GM18520 (cell line): ENCODE results near the gene ISLR2.

Source experiments
- ATAC-seq: cut with Tn5 transposase; IDR thresholded peaks from one replicate; pipeline ENCODE4 v1.9.1; 2021; ENCODE audit not compliant: unreplicated experiment

Gene ISLR2

DNA sequence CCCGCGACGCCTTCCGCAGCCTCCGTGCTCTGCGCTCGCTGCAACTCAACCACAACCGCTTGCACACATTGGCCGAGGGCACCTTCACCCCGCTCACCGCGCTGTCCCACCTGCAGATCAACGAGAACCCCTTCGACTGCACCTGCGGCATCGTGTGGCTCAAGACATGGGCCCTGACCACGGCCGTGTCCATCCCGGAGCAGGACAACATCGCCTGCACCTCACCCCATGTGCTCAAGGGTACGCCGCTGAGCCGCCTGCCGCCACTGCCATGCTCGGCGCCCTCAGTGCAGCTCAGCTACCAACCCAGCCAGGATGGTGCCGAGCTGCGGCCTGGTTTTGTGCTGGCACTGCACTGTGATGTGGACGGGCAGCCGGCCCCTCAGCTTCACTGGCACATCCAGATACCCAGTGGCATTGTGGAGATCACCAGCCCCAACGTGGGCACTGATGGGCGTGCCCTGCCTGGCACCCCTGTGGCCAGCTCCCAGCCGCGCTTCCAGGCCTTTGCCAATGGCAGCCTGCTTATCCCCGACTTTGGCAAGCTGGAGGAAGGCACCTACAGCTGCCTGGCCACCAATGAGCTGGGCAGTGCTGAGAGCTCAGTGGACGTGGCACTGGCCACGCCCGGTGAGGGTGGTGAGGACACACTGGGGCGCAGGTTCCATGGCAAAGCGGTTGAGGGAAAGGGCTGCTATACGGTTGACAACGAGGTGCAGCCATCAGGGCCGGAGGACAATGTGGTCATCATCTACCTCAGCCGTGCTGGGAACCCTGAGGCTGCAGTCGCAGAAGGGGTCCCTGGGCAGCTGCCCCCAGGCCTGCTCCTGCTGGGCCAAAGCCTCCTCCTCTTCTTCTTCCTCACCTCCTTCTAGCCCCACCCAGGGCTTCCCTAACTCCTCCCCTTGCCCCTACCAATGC is 45.1 kb downstream of the ISLR2 start:
- no peak for ATAC-seq

DNA sequence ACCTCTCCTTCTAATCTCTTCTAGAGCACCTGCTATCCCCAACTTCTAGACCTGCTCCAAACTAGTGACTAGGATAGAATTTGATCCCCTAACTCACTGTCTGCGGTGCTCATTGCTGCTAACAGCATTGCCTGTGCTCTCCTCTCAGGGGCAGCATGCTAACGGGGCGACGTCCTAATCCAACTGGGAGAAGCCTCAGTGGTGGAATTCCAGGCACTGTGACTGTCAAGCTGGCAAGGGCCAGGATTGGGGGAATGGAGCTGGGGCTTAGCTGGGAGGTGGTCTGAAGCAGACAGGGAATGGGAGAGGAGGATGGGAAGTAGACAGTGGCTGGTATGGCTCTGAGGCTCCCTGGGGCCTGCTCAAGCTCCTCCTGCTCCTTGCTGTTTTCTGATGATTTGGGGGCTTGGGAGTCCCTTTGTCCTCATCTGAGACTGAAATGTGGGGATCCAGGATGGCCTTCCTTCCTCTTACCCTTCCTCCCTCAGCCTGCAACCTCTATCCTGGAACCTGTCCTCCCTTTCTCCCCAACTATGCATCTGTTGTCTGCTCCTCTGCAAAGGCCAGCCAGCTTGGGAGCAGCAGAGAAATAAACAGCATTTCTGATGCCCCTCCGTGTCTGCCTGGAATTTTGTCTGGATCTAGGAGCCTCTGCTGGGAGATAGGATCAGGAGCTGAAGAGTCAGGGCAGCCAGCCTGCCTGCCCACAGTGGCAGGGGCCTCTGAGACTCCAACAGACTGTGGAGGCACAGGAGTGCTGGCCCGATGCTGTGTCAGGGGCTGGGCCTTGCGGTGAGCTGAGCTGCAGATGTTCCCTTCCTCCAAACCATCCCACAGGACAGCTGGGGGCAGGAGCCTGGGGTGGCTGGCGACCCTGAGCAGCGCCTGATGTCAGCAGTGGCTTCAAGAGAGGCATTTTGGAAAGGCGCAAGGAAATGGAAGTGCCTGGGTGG is 46.2 kb downstream of the ISLR2 start:
- ATAC-seq = no peak

DNA sequence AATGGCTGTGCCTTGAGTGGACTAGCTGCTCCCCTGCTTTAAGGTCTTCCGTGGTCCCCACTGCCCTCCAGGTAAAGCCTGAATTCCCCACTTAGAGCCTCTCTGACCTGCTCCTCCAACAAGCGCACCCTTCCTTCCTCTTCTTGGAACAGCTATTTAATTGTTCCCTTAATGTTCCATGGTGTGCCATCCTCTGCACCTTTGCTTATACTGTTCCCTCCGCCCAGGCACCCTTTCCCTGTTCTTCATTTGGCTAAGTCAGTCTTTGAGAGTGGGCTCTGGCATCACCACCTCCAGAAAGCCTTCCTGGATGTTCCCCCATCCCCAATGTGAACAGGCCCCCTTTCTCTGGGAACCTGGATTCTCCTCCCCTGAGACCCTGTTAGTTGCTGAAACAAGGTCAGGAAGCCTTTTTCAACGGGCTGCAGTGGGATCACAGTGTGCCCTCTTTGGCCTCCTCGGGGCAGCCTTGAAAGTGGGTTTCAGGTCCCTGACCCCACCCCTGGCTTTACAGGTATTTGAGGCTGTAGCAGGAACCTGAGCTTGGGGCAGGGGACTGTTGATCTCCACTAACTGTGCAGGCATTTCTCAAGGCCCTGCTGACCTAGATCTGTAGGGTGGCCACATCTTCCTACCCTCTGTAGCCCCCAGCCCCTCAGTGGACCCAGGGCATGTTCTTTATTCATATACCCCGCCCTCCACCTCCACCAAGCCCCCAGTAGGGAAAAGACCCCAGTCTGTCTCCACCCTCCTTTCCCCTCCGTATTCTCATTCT is 48.1 kb downstream of the ISLR2 start:
- no peak for ATAC-seq

DNA sequence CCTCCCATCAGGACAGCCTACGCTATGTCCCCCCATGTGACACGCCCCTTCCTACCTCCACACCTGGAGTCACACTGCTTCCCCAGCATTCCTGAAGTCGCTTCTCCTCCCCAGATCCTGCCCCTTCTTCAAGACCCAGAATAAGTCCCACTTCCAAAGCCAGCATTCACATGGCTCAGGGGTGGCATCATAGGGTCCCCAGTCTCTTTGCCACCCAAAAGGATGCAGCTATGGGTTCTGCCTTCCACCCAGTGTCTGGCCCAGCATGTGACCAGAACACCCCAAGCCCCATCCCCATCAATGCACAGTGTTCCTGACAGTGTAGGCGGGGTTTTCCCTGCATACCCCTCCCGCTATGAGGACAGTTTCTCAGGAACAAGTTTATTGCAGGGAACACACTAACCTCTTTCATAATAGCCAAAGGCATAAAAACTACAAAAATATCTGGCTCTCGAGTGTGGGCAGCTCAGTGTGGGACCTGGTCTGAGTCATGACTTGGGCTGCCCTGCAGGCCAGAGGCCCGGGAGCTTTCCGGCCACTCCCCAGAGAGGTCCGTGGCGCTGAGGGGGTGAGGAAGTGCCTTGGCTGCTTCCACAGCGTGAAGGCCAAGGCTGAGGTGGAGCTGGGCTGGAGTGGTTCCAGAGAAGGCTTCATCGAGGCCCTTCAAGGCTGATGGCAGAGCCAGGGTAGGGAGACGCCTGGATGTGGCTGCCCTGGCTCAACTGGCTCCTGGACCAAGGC is 48.9 kb downstream of the ISLR2 start:
- no peak for ATAC-seq

DNA sequence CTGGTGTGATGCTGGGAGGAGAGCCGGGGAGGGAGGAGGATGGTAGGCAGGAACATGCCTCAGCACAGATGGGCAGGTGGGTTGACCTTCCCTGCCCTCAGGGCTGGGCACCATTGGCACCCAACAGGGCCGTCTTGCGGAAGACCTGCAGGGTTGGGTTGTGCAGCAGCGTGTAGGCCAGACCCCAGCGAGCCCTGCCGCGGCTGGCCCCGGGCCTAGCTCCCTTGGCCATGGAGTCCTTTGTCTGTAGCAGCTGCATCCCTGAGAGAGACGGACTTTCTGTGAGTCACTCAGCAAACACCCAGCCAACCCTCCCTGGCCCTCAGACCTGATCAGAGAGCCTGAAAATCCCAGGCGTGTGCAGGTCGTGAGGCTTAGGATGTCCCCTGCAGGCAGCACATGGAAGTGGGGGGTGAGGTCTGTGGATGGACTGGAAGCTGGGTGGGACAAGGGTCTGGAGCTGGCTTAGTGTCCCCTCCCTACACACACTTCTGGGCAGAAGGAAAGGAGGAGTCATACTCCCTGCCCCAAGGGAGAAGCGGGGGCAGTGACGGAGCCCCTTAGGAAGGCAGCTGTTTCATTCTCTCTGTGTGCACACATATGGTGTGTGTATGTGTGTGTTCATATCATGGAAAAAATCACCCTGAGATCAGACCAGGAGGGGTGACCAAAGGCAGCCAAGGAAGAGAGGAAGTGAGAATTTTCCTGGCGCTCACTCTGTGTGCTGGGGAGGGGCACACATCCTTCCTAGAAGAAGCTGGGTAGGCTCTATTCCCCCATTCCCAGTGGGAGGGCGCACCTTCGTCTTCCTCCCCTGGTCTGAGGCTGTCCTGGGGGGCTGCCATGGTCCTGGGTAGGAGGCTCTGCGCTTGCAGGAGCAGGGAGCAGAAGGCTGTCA is 49.8 kb downstream of the ISLR2 start:
- ATAC-seq = no peak

DNA sequence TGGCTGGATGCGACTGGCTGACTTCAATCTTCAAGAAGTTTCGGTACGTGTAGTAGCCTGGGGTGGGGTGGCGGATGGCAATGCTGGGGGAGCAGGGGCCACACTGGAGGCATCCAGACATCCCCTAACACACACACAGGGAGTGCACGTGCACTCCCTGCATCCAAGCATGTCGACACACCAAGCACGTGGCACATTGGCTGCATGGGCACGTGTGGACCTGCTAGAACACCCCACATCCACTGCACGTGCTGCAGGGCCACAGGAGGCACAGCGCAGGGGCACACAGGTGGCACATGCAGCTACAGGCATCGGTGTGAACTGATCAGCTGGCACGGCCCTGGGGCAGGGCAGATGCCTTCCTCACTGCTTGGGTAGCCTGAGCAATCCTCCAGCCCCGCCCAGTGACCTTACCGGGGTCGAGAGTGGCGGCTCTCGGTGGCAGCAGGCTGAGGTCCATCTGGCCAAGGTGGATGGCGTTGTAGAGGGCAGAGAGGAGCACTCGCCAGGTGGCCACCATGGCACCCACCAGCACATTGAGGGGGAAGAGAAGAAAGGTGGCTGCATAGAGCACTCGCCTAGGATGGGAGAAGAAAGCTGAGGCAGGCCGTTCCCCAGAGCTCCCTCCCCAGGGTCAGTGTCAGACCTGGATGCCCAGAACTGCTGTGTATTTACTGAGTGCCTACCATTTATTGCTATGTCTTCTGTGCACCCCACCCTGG is 50.7 kb downstream of the ISLR2 start:
- ATAC-seq = no peak

DNA sequence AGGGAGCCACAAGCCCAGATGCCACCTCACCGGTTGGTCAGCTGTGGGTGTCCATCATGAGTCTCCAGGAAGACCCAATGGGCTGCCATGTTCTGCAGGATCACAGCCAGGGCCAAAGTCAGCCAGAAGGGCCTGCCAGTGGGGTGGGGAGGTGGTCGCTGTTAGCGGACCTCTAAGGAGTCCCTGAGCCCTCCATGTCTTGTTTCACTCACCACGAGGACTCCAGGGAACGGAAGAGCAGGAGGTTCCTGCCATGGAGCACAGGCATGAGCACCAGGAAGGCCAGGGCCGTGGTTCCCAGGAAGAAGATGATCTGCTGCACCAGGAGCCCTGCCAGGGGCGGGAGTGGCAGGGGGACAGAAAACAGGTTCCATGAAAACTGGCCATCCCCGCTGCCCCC is 51.7 kb downstream of the ISLR2 start:
- no peak for ATAC-seq

DNA sequence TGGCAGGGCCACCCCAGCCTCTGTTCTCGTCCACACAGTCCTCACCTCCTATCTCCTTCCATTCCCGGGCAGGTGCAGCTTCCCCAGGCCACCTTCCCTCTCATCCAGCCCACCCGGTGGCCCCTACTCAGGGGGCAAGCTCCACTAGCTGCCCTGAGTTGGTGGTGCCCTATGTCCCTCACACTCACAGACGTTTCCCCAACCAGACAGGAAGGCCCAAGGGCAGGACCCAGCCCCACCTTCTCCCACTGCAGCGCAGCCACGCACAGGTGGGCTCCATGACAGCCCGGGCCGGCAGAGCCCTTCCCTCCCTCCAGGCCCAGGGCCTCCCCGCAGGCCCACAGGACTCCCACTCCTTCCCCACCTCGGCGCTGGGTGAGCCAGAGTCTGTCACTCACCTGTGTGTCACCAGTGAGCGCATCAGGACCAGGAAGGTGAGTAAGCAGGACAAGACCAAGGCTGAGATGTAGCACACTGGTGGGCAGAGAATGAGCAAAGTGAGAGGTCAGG is 54.3 kb downstream of the ISLR2 start:
- no peak for ATAC-seq

DNA sequence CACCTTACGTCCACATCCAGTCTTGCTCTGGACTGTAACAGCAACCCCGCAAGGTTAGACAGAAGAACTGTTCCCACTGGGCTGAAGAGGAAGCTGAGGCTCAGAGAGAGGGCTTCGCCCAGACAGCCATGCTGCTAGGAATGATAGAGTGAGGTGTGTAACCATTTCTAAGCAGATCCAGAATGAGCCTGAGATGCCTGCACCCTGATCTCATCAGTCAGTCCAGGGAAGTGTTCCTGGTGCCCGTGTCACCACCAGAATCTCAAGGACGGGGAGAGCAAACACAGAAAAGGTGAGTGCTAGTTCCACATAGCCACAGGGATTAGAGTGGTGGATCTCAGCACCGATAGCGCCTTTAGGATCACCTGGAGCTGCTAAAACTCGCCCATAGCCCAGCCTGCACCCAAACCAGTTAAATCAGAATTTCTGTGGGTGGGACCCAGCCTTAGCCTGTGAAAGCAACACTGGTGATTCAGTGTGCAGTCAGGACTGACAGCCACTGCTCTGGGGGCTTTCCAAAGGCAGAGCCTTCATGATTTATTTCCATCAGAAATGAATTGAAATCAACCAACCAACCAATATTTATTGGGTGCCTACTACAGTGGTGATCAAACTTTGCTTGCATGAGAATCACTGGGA is 55.4 kb downstream of the ISLR2 start:
- ATAC-seq = no peak
